ENCODE data around the gene RNFT1. TPM values are rescaled to one million over a fixed set of nuclear protein-coding genes. Genes with fewer than 3 reads are reported as not detected.
A peak's percentile ranks its signal among the peaks of the same experiment; 100 is the strongest.
"Not testable (repeated sequence)": the region's sequence is repeated elsewhere in the genome, so short reads cannot be mapped to it uniquely, and the experiment has no call there.

The RNFT1 gene
- total RNA-seq, 1 donor from 2014 or later: 18.9 TPM

DNA sequence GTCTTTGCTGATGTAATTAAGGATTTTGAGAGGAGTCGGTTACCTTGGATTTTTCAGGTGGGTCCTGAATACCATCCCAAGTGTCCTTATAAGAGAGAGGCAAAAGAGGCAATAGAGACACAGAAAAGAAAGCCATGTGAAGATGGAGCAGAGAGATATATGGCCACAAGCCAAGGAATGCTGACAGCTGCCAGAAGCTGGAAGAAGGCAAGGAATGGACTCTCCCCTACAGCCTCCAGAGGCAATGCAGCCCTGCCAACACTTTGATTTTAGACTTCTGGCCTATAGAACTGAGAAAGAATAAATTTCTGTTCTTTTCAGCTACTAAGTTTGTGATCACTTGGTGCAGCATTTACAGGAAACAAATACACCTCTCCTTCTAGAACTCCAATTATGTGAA is 8.2 kb upstream of the RNFT1 start:
- Mint-ChIP-seq H3K27ac (ENCODE audit: unreplicated experiment) (no peak overlapping the region), H3K27me3 (ENCODE audit: low read depth) (peaks cover 14% of the 10 kb centered on the region), H3K4me1 (no peaks in the 10 kb centered on the region), H3K36me3 (ENCODE audit: low read depth) (no peaks in the 10 kb centered on the region), H3K9me3 (no peaks in the 10 kb centered on the region), H3K4me3 (no peak overlapping the region)
- no peak for DNase-seq (ENCODE audit: low read depth, low spot score)
- TF ChIP-seq CTCF (conservative IDR thresholded peaks at IDR 0.05): no peak

GRCh38 chr17:59971771-59972170 is 7.2 kb upstream of the RNFT1 start:
- not testable (repeated sequence) for H3K36me3 Mint-ChIP-seq (ENCODE audit: low read depth); H3K9me3 Mint-ChIP-seq; H3K4me1 Mint-ChIP-seq; DNase-seq (ENCODE audit: low read depth, low spot score); H3K27ac Mint-ChIP-seq (ENCODE audit: unreplicated experiment); H3K4me3 Mint-ChIP-seq
- H3K27me3 Mint-ChIP-seq (ENCODE audit: low read depth): peaks cover 14% of the 10 kb centered on the region

DNA sequence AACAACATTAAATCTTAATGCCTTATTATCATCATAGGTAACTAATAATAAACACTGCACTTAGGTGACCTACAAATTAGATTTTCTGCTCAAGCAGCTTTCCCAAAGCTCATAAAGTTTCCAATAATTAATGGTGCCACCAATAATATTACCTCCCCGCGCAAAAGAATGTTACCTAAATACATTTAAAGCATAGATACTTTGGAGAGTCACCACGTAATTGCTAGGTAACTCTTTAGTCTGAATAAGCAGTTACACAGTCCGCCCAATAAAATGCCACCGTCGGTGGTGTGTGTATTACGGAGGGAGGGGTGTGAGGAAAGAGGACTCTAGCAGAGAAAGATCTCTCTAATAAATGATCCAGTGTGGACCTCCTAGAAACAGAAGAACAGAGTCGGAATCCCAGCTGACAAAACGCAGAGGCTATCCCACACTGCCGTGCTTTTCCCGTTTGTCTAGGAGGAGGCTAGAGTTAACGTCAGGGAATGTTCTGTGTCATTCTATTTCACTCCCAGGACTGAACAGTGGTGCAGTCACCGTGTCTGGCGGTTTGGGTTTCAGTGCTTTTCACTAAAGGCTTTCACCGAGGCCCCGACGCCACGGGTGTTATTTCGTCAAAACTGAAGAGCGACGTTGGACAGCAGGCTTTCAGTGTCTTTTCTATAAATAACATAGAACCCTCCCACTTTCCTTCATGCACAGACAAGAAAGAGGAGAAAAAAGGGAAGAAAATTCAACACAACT is 630 bp downstream of the RNFT1 start:
- Mint-ChIP-seq H3K27ac (ENCODE audit: unreplicated experiment) (peak overlapping the region; percentile 38), H3K4me3 (peak overlapping the region; percentile 98), H3K36me3 (ENCODE audit: low read depth) (peaks cover 3% of the 10 kb centered on the region), H3K27me3 (ENCODE audit: low read depth) (no peaks in the 10 kb centered on the region), H3K9me3 (no peaks in the 10 kb centered on the region), H3K4me1 (peaks cover 19% of the 10 kb centered on the region)
- DNase-seq (ENCODE audit: low read depth, low spot score): no peak
- TF ChIP-seq CTCF (conservative IDR thresholded peaks at IDR 0.05): no peak

GRCh38 chr17:59962739-59963318 is 1.7 kb downstream of the RNFT1 start:
- H3K36me3 Mint-ChIP-seq (ENCODE audit: low read depth): peaks cover 4% of the 10 kb centered on the region
- H3K9me3 Mint-ChIP-seq: no peaks in the 10 kb centered on the region
- no peak for TF ChIP-seq CTCF (conservative IDR thresholded peaks at IDR 0.05)
- H3K27ac Mint-ChIP-seq (ENCODE audit: unreplicated experiment): no peak overlapping the region
- H3K4me1 Mint-ChIP-seq: peaks cover 19% of the 10 kb centered on the region
- no peak for DNase-seq (ENCODE audit: low read depth, low spot score)
- no peaks in the 10 kb centered on the region for H3K27me3 Mint-ChIP-seq (ENCODE audit: low read depth)
- H3K4me3 Mint-ChIP-seq: peak overlapping the region; percentile 80

- not testable (repeated sequence) for H3K4me3 Mint-ChIP-seq; H3K9me3 Mint-ChIP-seq; H3K36me3 Mint-ChIP-seq (ENCODE audit: low read depth); H3K27me3 Mint-ChIP-seq (ENCODE audit: low read depth); H3K27ac Mint-ChIP-seq (ENCODE audit: unreplicated experiment); DNase-seq (ENCODE audit: low read depth, low spot score)
- peaks cover 14% of the 10 kb centered on the region for H3K4me1 Mint-ChIP-seq
These were observed 5.0 kb downstream of the RNFT1 start for GRCh38 chr17:59959574-59959973.

DNA sequence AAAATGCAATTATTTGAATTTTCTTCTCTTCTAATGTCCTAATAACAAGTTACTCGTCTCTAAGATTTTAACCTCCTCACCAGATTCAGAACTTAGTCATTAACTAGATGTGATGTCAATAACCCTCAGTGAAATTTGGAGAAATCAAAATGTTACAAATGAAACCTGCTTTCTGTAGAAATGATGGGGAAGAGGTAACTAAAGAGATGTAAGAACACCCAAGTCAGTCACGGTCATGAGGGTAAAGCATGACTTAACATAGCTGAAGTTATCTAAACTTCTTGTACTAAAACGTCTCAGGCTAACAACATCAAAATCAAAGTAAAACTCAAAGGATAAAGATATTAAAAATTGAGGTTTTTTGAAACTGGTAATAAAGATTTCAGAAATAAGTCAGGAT is 9.7 kb downstream of the RNFT1 start:
- Mint-ChIP-seq H3K27me3 (ENCODE audit: low read depth) (no peaks in the 10 kb centered on the region), H3K36me3 (ENCODE audit: low read depth) (peaks cover 4% of the 10 kb centered on the region), H3K4me1 (no peaks in the 10 kb centered on the region), H3K9me3 (no peaks in the 10 kb centered on the region), H3K4me3 (no peak overlapping the region), H3K27ac (ENCODE audit: unreplicated experiment) (no peak overlapping the region)
- no peak for DNase-seq (ENCODE audit: low read depth, low spot score)
- no peak for TF ChIP-seq CTCF (conservative IDR thresholded peaks at IDR 0.05)
